OCI-LY1 (cell line): ENCODE data around the gene MKKS.

Source experiments
- EZH2 ChIP-seq: fragments of 200-600 bp; sonication (generic), shearing (Covaris generic); IDR thresholded peaks from 2 replicates; pipeline ENCODE4 v1.8.0; 2017; ENCODE audit warnings: borderline replicate concordance, mixed run types, mild to moderate bottlenecking, antibody characterized with exemption, low read length, moderate library complexity, mixed read lengths
- TF ChIP-seq, protein P1 (sequence below): fragments of 200-600 bp; sonication (generic), shearing (Covaris generic); IDR thresholded peaks from 2 replicates; pipeline ENCODE4 v1.5.1; 2017; ENCODE audit warnings: mild to moderate bottlenecking, antibody characterized with exemption, low read length, moderate library complexity, mixed read lengths

DNA sequence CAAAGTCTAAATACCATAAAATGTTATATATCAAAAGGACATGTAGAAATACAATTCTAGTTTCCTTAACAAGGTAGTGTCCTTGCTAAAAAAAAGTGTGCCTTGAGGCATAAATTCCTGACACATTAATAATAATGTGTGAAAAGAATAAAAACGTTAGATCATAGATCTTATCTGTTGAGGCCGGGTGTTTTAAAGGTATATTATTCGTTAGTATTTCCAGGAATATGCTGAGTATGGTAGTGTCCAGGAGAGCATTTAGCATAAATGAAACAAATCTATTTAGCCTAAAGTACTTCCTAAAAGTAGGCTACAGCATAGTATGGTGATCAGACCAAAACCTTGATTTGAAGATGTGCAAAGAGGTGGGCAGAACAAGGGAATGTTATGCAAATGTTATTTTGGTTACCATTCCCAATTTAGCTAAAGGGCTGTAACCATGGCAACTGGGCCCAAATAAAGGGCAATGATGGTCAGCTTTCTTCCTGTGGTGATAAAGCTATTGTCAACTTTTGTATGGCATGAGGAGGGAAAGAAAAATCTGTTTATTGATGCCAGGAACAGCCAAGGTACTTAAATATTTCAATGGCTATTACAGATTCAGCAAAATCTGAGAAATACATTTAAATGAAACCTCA lies 18.9 kb downstream of the MKKS start:
- TF ChIP-seq, protein P1, sequence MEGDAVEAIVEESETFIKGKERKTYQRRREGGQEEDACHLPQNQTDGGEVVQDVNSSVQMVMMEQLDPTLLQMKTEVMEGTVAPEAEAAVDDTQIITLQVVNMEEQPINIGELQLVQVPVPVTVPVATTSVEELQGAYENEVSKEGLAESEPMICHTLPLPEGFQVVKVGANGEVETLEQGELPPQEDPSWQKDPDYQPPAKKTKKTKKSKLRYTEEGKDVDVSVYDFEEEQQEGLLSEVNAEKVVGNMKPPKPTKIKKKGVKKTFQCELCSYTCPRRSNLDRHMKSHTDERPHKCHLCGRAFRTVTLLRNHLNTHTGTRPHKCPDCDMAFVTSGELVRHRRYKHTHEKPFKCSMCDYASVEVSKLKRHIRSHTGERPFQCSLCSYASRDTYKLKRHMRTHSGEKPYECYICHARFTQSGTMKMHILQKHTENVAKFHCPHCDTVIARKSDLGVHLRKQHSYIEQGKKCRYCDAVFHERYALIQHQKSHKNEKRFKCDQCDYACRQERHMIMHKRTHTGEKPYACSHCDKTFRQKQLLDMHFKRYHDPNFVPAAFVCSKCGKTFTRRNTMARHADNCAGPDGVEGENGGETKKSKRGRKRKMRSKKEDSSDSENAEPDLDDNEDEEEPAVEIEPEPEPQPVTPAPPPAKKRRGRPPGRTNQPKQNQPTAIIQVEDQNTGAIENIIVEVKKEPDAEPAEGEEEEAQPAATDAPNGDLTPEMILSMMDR, result no peak
- TF ChIP-seq EZH2, result no peak
